Measurements from ENCODE around the gene RRM1.
"Not testable (repeated sequence)": the region's sequence is repeated elsewhere in the genome, so short reads cannot be mapped to it uniquely, and the experiment has no call there.

The RRM1 gene

DNA sequence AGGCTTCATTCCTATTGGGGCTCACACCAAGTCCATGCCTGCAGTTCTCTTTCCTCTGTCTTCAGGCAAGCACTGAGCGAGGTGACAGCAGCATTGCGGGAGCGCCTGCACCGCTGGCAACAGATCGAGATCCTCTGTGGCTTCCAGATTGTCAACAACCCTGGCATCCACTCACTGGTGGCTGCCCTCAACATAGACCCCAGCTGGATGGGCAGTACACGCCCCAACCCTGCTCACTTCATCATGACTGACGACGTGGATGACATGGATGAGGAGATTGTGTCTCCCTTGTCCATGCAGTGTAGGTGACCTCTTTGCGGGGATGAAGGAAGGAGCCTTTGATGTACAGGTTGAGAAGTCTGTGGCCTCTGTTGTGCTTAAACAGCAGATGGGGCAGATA is 11.4 kb upstream of the RRM1 start:
- no peak for DNase-seq (ENCODE audit: low read depth)

DNA sequence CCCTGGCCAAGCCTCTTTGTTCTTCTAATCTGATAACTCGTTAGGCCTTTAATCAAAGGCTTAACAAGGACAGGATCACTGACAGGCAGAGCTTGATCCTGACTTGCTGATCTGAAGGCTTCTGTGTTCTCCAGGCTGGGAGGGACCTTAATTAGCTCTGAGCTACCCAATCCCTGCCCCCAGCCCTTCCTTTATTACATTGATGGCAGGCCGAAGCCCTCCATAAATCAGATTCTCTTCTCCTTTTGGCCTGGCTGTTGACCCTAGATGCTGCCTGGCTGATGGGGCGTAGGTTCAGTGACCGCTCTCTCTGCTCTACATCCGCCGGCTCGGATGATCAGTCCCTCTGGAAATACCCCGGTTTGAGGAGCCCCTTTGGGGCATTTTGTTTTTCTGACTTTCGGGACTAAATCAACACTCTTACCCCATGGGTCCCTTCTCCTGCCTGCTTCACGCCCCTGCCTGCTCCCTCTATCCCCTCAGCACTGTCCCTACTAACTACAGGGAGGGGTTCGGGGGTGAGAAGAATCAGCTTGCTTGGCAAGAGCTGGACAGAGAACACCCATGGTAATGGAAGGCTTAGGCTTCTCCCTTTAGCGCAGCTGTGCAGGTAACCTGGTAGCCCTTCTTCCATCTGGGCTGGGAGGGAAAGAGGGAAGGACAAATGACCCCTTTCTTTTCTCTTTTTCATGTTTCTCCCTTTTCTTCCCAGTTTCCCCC is 10.0 kb upstream of the RRM1 start:
- DNase-seq (ENCODE audit: low read depth) = no peak

DNA sequence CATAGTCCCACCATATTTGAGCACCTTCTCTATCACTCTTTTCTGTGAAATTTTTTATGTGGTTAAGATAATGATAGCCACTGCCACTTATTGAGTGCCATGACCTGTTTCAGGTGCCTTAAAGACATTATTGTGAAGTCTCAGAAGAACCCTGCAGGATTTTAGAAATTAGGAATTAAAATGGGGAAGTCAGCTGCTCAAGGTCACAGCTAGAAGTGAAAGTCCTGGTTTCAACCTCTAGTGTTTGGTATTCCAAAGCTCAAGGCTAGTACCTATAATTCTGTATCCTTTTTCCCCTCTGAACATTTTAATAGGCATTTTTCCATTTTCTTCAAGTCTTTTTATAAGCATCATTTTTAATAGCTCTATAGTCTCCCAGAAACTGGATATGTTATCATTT is 9.0 kb upstream of the RRM1 start:
- DNase-seq (ENCODE audit: low read depth) = no peak

- no peak for DNase-seq (ENCODE audit: low read depth)
Measured at GRCh38 chr11:4086575-4087353, 7.8 kb upstream of the RRM1 start.

GRCh38 chr11:4087551-4087950 is 7.0 kb upstream of the RRM1 start:
- DNase-seq (ENCODE audit: low read depth) = no peak

GRCh38 chr11:4090258-4090657 is 4.3 kb upstream of the RRM1 start:
- DNase-seq (ENCODE audit: low read depth) = no peak

DNA sequence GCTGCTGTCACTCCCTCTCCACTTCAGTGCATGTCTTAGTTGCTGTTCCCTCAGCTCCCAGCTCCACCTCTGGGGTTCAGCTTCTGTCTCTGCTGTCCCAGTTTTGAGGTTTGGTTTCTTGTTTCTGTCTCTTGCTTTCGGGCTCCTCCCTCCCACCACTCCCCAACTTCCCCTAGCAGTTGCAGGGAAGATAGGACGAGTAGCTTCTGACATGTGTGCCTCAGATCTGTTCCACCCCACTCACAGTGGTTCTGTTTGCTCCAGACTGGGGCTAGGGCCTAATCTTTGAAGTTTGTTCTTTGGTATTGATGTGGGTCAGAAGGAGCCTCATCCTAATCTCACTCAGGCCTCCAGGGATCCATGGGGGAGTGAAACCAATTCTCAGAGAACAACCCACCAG is 2.6 kb upstream of the RRM1 start:
- DNase-seq (ENCODE audit: low read depth) = no peak

GRCh38 chr11:4093519-4094347 is 866 bp upstream of the RRM1 start:
- DNase-seq (ENCODE audit: low read depth) = no peak

GRCh38 chr11:4095509-4096230 is 1.1 kb downstream of the RRM1 start:
- DNase-seq (ENCODE audit: low read depth) = no peak

GRCh38 chr11:4098026-4098621 is 3.5 kb downstream of the RRM1 start:
- no peak for DNase-seq (ENCODE audit: low read depth)

- no peak for DNase-seq (ENCODE audit: low read depth)
Measured at GRCh38 chr11:4102711-4103110, 8.1 kb downstream of the RRM1 start.

GRCh38 chr11:4103269-4103668 is 8.7 kb downstream of the RRM1 start:
- no peak for DNase-seq (ENCODE audit: low read depth)

DNA sequence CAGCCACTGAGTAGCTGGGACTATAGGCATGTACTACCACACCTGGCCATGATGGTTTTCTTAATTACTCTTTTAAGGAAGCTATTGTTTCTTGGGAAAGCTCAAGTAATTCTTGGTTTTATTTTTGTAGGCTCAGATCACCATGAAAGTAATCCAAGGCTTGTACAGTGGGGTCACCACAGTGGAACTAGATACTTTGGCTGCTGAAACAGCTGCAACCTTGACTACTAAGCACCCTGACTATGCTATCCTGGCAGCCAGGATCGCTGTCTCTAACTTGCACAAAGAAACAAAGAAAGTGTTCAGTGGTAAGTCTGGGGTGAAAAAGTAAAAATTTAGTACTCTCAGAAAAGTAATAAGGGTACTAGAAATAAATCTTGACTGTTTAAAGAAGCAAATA is 11.3 kb downstream of the RRM1 start:
- no peak for DNase-seq (ENCODE audit: low read depth)

- DNase-seq (ENCODE audit: low read depth) = no peak
Measured at GRCh38 chr11:4111834-4112233, 17.2 kb downstream of the RRM1 start.

DNA sequence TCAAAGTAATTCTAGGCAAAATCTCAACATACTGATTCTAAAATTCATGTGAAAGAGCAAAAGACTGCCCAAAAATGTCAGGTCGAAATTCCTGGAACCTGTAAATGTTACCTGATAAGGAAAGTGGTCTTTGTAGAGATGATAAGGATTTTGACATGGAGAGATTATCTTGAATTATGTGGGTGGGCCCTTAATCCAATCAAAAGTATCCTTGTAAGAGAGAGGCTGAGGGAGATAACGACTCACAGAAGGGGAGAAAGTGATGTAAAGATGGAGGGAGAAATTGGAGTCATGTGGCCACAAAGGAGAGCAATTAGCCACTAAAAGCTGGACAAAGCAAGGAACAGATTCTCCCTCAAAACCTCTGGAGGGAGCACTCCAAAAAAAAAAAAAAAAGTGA is 20.5 kb downstream of the RRM1 start:
- no peak for DNase-seq (ENCODE audit: low read depth)

DNA sequence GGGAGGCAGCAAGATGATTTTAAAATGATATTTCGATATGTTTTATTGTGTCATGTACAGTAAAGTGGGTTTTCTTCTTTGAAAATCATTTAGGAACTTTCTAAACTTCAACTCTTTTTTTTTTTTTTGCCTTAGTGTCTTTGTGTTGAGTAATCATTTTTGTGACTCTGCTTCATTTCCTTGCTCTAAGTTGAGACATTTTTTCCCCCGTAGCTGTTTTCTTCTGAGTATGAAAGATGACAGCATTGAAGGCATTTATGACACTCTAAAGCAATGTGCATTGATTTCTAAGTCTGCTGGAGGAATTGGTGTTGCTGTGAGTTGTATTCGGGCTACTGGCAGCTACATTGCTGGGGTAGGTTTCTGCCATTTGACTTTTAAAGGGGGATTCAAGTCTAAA is 23.5 kb downstream of the RRM1 start:
- no peak for DNase-seq (ENCODE audit: low read depth)

- no peak for DNase-seq (ENCODE audit: low read depth)
Measured at GRCh38 chr11:4123218-4123617, 28.6 kb downstream of the RRM1 start.

DNA sequence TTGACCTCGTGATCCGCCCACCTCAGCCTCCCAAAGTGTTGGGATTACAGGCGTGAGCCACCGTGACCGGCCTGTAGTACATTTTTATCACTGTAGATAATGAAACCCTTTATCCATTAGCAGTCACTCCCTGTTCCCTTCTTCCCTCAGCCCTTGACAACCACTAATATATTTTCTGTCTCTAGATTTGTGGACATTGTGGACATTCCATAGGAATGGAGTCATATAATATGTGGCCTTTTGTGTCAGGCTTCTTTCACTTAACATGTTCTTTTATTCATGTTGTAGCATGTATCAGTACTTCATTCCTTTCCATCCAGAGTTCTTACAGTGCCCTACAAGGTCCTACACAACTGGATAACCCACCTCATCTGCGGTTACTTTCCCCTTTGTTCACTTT is 30.5 kb downstream of the RRM1 start:
- DNase-seq (ENCODE audit: low read depth) = no peak

DNA sequence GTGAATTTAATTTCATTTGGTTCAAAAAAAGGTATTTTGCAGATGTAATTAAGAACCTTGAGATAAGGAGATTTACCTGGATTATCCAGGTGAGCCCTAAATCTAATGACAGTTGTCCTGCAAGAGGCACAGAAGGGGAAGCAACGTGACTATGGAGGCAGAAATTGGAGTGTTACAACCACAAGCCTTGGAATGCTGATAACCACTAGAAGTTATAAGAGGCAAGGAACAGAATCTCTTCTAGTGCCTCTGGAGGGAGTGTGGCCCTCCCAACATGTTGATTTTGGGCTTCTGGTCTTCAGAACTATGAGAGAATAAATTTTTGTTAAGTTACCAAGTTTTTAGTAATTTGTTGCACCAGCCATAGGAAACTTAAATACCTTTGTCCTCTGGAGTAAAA is 32.8 kb downstream of the RRM1 start:
- DNase-seq (ENCODE audit: low read depth) = no peak

GRCh38 chr11:4130219-4130618 is 35.6 kb downstream of the RRM1 start:
- DNase-seq (ENCODE audit: low read depth) = not testable (repeated sequence)

DNA sequence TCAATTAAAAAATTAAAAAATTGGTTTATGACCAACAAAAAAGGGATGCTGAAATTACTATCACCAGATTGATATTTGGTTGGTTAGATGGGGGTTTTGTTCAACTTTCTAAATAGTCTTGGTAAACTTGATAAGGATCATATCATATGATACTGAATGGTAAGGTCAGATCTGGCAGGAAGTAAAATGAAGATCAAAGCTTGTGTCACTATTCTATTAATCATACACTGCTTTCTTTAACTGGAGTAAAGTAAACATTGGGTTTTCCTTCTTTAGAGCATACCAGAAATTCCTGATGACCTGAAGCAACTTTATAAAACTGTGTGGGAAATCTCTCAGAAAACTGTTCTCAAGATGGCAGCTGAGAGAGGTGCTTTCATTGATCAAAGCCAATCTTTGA is 40.2 kb downstream of the RRM1 start:
- DNase-seq (ENCODE audit: low read depth) = no peak

DNA sequence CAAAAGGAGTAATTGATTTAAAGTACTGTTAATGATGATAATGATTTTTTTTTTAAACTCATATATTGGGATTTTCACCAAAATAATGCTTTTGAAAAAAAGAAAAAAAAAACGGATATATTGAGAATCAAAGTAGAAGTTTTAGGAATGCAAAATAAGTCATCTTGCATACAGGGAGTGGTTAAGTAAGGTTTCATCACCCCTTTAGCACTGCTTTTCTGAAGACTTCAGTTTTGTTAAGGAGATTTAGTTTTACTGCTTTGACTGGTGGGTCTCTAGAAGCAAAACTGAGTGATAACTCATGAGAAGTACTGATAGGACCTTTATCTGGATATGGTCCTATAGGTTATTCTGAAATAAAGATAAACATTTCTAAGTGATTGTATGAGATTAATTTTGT is 43.9 kb downstream of the RRM1 start:
- no peak for DNase-seq (ENCODE audit: low read depth)

All from stimulated activated CD8-positive, alpha-beta memory T cell treated with anti-CD3 and anti-CD28 coated beads, Interleukin-12 subunit alpha, Interleukin-12 subunit beta, amount 100 ng/mL, for 4 hours (primary cell).